ENCODE results near the gene PDE3B.
A peak's percentile ranks its signal among the peaks of the same experiment; 100 is the strongest.
"Not testable (repeated sequence)": the region's sequence is repeated elsewhere in the genome, so short reads cannot be mapped to it uniquely, and the experiment has no call there.

Gene PDE3B

GRCh38 chr11:14703731-14704130 is 60.1 kb downstream of the PDE3B start:
- no CpG with 5 or more reads among the region's 1 CpG for WGBS, 2 experiments (ENCODE audit: insufficient coverage in 2 of 2)
- Histone ChIP-seq H3K4me3 (ENCODE audit: extremely low read depth, insufficient read depth, low read length, poor library complexity, severe bottlenecking) (no peak overlapping the region), H3K4me1 (ENCODE audit: control insufficient read depth, insufficient read depth, low read length, poor library complexity, severe bottlenecking) (no peaks in the 10 kb centered on the region), H3K36me3 (ENCODE audit: control insufficient read depth, insufficient read depth, low read length) (no peaks in the 10 kb centered on the region), H3K27ac (ENCODE audit: low read depth, low read length, severe bottlenecking) (no peak overlapping the region), H3K9me3 (ENCODE audit: control insufficient read depth, low read length) (peaks cover 8% of the 10 kb centered on the region)

DNA sequence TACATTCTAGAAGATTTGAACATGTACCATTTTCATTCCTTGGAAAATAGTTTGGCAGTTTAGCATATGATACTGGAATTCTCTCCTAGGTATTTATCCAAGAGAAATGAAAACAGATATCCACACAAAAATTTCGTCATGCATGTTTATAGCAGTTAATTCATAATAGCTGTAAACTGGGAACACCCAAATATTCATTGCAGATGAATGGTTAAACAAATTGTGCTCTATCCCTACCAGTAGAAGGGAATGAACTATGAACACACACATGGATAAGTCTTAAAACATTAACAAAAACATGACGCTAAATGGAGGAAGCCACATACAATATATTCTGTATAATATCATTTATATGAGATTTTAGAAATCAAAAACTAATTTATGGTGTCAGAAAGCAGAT is 61.5 kb downstream of the PDE3B start:
- Histone ChIP-seq H3K9me3 (ENCODE audit: control insufficient read depth, low read length) (peaks cover 8% of the 10 kb centered on the region), H3K4me3 (ENCODE audit: extremely low read depth, insufficient read depth, low read length, poor library complexity, severe bottlenecking) (no peak overlapping the region), H3K36me3 (ENCODE audit: control insufficient read depth, insufficient read depth, low read length) (no peaks in the 10 kb centered on the region), H3K4me1 (ENCODE audit: control insufficient read depth, insufficient read depth, low read length, poor library complexity, severe bottlenecking) (no peaks in the 10 kb centered on the region), H3K27ac (ENCODE audit: low read depth, low read length, severe bottlenecking) (no peak overlapping the region)
- no CpG with 5 or more reads among the region's 2 CpGs for WGBS, 2 experiments (ENCODE audit: insufficient coverage in 2 of 2)

DNA sequence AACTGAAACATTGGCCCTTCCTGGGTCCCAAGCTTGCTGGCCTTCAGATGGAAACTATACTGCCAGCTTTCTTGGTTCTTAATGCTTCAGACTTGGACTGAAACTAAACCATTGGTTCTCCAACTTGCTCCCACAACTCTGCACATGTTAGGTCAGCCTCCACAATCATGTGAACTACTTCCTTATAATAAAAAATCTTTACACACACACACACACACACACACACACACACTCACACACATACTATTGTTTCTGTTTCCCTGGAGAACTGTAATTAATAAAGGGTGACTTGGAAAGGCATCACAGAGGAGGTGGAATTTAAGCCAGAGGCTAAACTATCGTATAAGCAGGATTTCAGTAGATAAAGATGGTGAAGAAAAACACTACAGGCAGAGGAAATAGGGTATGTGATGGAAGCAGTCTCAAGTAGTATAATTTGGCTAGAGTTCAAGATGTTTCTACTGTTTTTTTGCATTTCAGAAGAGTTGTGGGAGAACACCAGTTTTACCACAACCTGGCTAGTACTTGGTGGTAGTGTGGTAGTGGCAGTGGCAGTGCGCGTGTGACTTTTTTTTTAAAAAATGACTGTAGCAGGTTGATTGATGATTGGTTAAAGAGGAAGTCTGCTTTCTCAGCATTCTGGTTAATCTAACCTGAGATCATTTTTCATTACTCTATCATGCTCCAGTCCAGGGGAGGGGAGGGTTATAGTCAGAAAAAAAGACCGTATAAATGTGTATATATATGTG is 70.1 kb downstream of the PDE3B start:
- Histone ChIP-seq H3K36me3 (ENCODE audit: control insufficient read depth, insufficient read depth, low read length) (no peaks in the 10 kb centered on the region), H3K4me1 (ENCODE audit: control insufficient read depth, insufficient read depth, low read length, poor library complexity, severe bottlenecking) (no peaks in the 10 kb centered on the region), H3K9me3 (ENCODE audit: control insufficient read depth, low read length) (no peaks in the 10 kb centered on the region), H3K4me3 (ENCODE audit: extremely low read depth, insufficient read depth, low read length, poor library complexity, severe bottlenecking) (no peak overlapping the region), H3K27ac (ENCODE audit: low read depth, low read length, severe bottlenecking) (no peak overlapping the region)
- 91 to 100% methylated on average over 1 of the region's 4 CpGs for WGBS, 2 experiments (ENCODE audit: insufficient coverage in 2 of 2)

DNA sequence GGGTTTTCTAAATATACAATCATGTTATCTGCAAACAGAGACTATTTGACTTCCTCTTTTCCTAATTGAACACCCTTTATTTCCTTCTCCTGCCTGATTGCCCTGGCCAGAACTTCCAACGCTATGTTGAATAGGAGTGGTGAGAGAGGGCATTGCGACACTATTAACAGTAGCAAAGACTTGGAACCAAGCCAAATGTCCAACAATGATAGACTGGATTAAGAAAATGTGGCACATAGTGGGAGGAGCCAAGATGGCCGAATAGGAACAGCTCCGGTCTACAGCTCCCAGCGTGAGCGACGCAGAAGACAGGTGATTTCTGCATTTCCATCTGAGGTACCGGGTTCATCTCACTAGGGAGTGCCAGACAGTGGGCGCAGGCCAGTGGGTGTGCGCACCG is 72.1 kb downstream of the PDE3B start:
- H3K36me3 ChIP-seq (ENCODE audit: control insufficient read depth, insufficient read depth, low read length); H3K4me1 ChIP-seq (ENCODE audit: control insufficient read depth, insufficient read depth, low read length, poor library complexity, severe bottlenecking); H3K4me3 ChIP-seq (ENCODE audit: extremely low read depth, insufficient read depth, low read length, poor library complexity, severe bottlenecking); H3K27ac ChIP-seq (ENCODE audit: low read depth, low read length, severe bottlenecking); H3K9me3 ChIP-seq (ENCODE audit: control insufficient read depth, low read length): not testable (repeated sequence)
- 100% methylated on average over 1 of the region's 11 CpGs; no CpG with 5 or more reads in 1 of the 2 experiments for WGBS, 2 experiments (ENCODE audit: insufficient coverage in 2 of 2)

DNA sequence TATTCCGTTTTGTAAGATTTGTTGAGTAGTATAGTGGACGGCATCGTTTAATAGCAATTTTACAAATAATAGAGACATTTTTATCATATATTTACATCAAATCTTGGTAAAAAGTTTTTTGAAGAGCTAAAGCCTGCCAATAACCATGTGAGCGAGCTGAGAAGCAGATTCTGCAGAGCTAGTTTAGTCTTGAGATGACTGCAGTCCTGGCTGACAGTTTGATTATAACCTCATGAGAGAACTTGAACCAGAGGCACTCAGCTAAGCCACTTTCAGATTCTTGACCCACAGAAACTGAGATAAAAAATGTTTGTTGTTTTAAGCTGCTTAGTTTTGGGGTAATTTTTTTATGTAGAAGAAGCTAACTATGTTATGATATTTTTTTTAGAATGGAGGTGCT is 78.9 kb downstream of the PDE3B start:
- Histone ChIP-seq H3K36me3 (ENCODE audit: control insufficient read depth, insufficient read depth, low read length) (no peaks in the 10 kb centered on the region), H3K27ac (ENCODE audit: low read depth, low read length, severe bottlenecking) (no peak overlapping the region), H3K4me1 (ENCODE audit: control insufficient read depth, insufficient read depth, low read length, poor library complexity, severe bottlenecking) (no peaks in the 10 kb centered on the region), H3K4me3 (ENCODE audit: extremely low read depth, insufficient read depth, low read length, poor library complexity, severe bottlenecking) (no peak overlapping the region), H3K9me3 (ENCODE audit: control insufficient read depth, low read length) (no peaks in the 10 kb centered on the region)
- WGBS, 2 experiments (ENCODE audit: insufficient coverage in 2 of 2) = 83 to 100% methylated on average over 1 of the region's 4 CpGs

GRCh38 chr11:14725150-14725549 is 81.5 kb downstream of the PDE3B start:
- no peak overlapping the region for H3K27ac ChIP-seq (ENCODE audit: low read depth, low read length, severe bottlenecking)
- H3K4me1 ChIP-seq (ENCODE audit: control insufficient read depth, insufficient read depth, low read length, poor library complexity, severe bottlenecking) = no peaks in the 10 kb centered on the region
- H3K4me3 ChIP-seq (ENCODE audit: extremely low read depth, insufficient read depth, low read length, poor library complexity, severe bottlenecking) = no peak overlapping the region
- no peaks in the 10 kb centered on the region for H3K36me3 ChIP-seq (ENCODE audit: control insufficient read depth, insufficient read depth, low read length)
- H3K9me3 ChIP-seq (ENCODE audit: control insufficient read depth, low read length) = no peaks in the 10 kb centered on the region
- WGBS, 2 experiments (ENCODE audit: insufficient coverage in 2 of 2) = 91 to 92% methylated on average over 1 of the region's 1 CpG

DNA sequence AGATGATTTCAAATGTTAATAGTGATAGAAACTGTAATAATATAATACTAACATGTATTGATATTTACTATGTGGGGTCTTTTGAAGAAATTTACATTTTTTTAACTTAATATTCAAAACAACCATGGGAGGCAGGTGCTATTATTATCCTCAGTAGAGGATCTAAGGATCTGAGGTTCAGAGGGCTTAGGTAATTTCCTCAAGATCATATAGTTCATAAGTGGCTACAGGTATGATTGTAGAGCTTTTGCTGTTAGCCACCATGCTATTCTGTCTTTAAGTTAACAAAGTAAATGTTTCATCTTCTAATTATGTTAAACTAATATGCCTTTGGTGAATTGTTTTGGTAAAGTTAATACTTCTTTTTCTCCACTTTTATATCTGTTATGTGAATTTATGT is 83.6 kb downstream of the PDE3B start:
- H3K4me1 ChIP-seq (ENCODE audit: control insufficient read depth, insufficient read depth, low read length, poor library complexity, severe bottlenecking) = no peaks in the 10 kb centered on the region

GRCh38 chr11:14727746-14728145 is 84.1 kb downstream of the PDE3B start:
- H3K27ac ChIP-seq (ENCODE audit: low read depth, low read length, severe bottlenecking) = peak overlapping the region; percentile 54
- H3K4me1 ChIP-seq (ENCODE audit: control insufficient read depth, insufficient read depth, low read length, poor library complexity, severe bottlenecking) = no peaks in the 10 kb centered on the region
- no peaks in the 10 kb centered on the region for H3K36me3 ChIP-seq (ENCODE audit: control insufficient read depth, insufficient read depth, low read length)
- WGBS, 2 experiments (ENCODE audit: insufficient coverage in 2 of 2) = no CpG with 5 or more reads among the region's 1 CpG
- no peaks in the 10 kb centered on the region for H3K9me3 ChIP-seq (ENCODE audit: control insufficient read depth, low read length)
- H3K4me3 ChIP-seq (ENCODE audit: extremely low read depth, insufficient read depth, low read length, poor library complexity, severe bottlenecking) = no peak overlapping the region

More for the DNA sequence above, 83.6 kb downstream of the PDE3B start:
- Histone ChIP-seq H3K4me3 (ENCODE audit: extremely low read depth, insufficient read depth, low read length, poor library complexity, severe bottlenecking) (no peak overlapping the region), H3K27ac (ENCODE audit: low read depth, low read length, severe bottlenecking) (no peak overlapping the region), H3K36me3 (ENCODE audit: control insufficient read depth, insufficient read depth, low read length) (no peaks in the 10 kb centered on the region), H3K9me3 (ENCODE audit: control insufficient read depth, low read length) (no peaks in the 10 kb centered on the region)

GRCh38 chr11:14740539-14740938 is 96.9 kb downstream of the PDE3B start:
- not testable (repeated sequence) for H3K9me3 ChIP-seq (ENCODE audit: control insufficient read depth, low read length); H3K4me3 ChIP-seq (ENCODE audit: extremely low read depth, insufficient read depth, low read length, poor library complexity, severe bottlenecking); H3K27ac ChIP-seq (ENCODE audit: low read depth, low read length, severe bottlenecking); H3K36me3 ChIP-seq (ENCODE audit: control insufficient read depth, insufficient read depth, low read length); H3K4me1 ChIP-seq (ENCODE audit: control insufficient read depth, insufficient read depth, low read length, poor library complexity, severe bottlenecking)
- 100% methylated on average over 1 of the region's 2 CpGs; no CpG with 5 or more reads in 1 of the 2 experiments for WGBS, 2 experiments (ENCODE audit: insufficient coverage in 2 of 2)

GRCh38 chr11:14741195-14741594 is 97.6 kb downstream of the PDE3B start:
- Histone ChIP-seq H3K9me3 (ENCODE audit: control insufficient read depth, low read length) (no peaks in the 10 kb centered on the region), H3K4me1 (ENCODE audit: control insufficient read depth, insufficient read depth, low read length, poor library complexity, severe bottlenecking) (no peaks in the 10 kb centered on the region), H3K4me3 (ENCODE audit: extremely low read depth, insufficient read depth, low read length, poor library complexity, severe bottlenecking) (no peak overlapping the region), H3K36me3 (ENCODE audit: control insufficient read depth, insufficient read depth, low read length) (no peaks in the 10 kb centered on the region), H3K27ac (ENCODE audit: low read depth, low read length, severe bottlenecking) (no peak overlapping the region)
- whole genome bisulfite sequencing, 2 experiments (ENCODE audit: insufficient coverage in 2 of 2) = 83 to 90% methylated on average over 1 to 2 of the region's 3 CpGs

DNA sequence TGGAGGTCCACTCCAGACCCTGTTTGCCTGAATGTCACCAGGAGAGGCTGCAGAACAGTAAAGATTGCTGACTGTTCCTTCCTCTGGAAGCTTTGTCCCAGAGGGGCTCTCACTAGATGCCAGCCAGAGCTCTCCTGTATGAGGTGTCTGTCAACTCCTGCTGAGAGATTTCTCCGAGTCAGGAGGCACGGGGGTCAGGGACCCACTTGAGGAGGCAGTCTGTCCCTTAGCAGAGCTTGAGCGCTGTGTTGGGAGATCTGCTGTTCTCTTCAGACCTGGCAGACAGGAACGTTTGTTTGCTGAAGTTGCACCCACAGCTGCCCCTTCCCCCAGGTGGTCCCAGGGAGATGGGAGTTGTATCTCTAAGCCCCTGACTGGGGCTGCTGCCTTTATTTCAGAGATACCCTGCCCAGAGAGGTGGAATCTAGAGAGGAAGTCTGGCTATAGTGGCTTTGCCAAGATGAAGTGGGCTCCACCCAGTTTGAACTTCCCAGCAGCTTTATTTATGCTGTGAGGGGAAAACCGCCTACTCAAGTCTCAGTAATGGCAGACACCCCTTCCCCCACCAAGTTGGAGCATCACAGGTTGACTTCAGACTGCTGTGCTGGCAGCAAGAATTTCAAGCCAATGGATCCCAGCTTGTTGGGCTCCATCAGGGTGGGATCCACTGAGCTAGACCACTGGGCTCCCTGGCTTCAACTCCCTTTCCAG is 99.4 kb downstream of the PDE3B start:
- Histone ChIP-seq H3K4me1 (ENCODE audit: control insufficient read depth, insufficient read depth, low read length, poor library complexity, severe bottlenecking) (no peaks in the 10 kb centered on the region), H3K4me3 (ENCODE audit: extremely low read depth, insufficient read depth, low read length, poor library complexity, severe bottlenecking) (no peak overlapping the region), H3K27ac (ENCODE audit: low read depth, low read length, severe bottlenecking) (no peak overlapping the region), H3K9me3 (ENCODE audit: control insufficient read depth, low read length) (no peaks in the 10 kb centered on the region), H3K36me3 (ENCODE audit: control insufficient read depth, insufficient read depth, low read length) (no peaks in the 10 kb centered on the region)
- WGBS, 2 experiments (ENCODE audit: insufficient coverage in 2 of 2) = 51 to 79% methylated on average over 4 to 5 of the region's 5 CpGs
